AML-193 (cell line): ENCODE measurements around the gene MLX.
"Not testable (repeated sequence)": the region's sequence is repeated elsewhere in the genome, so short reads cannot be mapped to it uniquely, and the experiment has no call there.

ENCODE experiments used
- DNase-seq, 2 experiments: peaks; one replicate each; lab custom pipeline; 2025; lab: John Stamatoyannopoulos, UW

MLX gene

DNA sequence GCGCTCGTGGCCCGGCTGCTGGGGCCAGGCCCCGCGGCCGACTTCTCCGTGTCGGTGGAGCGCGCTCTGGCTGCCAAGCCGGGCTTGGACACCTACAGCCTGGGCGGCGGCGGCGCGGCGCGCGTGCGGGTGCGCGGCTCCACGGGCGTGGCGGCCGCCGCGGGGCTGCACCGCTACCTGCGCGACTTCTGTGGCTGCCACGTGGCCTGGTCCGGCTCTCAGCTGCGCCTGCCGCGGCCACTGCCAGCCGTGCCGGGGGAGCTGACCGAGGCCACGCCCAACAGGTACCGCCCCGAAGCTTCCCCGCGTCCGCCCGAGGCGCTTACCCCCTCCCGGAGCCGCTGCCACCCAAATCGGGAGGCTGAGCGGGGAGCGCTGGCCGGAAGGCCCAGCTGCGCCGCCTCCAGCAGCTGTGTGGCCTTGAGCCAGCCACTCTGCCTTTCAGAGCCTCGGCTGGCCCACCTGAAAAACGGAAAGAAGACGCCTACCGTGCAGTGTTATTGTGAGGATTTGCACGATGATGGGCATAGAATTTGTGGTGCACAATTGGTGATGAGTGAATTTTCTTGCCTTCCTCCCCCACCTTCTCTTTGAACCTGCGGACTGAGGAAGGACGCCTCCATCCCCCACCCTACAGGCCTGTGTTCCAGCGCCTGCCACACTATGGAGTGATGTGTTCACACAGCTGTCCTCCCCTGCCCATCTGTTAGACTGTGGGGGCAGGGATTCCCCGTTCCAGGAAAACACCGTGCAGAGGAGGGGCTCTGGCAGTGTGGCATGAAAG is 30.3 kb upstream of the MLX start:
- DNase-seq = peak; percentile 86 to 87

DNA sequence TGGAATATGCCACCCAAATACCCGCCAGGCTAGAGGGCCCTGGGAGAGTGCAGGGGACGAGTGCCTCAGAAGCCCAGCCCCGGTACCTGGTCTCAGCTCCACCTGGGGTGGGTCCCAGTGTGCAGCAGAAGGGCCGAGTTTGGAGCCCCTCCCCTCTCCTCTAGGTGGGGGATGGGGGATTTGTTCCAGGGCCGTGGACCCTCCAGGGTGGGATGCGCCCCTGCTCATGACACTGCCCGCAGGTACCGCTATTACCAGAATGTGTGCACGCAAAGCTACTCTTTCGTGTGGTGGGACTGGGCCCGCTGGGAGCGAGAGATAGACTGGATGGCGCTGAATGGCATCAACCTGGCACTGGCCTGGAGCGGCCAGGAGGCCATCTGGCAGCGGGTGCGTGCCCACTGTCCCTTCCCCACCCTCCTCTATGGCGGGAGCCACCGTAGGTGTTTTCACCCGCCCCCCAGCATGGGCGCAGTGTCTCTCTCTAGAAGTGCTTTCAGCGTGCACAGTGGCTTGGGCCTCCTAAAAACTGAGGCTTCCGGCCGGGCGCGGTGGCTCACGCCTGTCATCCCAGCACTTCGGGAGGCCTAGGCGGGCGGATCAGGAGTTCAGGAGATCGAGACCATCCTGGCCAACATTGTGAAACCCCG is 29.6 kb upstream of the MLX start:
- DNase-seq = no peak

DNA sequence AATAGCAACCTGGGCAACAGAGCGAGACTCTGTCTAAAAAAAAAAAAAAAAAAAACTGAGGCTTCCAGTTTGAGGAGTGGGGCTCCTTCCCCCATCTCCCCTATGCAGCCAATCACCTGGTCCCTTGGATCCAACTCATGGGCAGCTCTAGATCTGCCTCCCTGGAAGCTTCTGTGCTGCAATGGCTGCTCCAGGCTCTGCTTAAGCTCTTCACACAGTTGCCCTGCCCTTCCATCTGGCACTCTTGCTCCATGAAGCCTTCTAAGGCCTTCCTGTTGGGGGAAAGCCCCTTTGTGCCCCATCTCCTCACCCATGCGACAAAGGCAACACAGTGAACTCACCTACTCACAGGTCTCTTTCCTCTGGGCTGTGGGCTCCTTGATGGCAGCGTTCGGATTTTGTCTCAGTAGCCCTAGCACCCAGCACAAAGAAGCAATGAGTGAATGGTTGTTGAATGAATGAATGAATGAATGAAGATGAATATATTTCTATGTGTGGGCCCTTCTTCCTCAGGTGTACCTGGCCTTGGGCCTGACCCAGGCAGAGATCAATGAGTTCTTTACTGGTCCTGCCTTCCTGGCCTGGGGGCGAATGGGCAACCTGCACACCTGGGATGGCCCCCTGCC is 29.0 kb upstream of the MLX start:
- no peak for DNase-seq

DNA sequence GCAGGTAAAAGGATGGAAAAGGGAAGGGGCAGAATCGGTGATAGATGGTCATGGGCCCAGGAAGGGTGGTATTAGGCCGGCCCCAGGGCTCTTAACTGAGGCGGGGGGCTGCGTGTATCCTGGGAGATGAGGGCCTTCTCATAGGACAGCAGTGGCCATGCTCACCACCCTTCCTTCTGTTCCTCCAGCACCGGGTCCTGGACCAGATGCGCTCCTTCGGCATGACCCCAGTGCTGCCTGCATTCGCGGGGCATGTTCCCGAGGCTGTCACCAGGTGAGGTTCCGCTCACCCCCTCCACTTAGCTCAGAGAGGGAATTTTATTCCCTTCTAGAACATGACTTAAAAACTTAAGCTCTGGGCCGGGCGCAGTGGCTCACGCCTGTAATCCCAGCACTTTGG is 28.4 kb upstream of the MLX start:
- DNase-seq = no peak

DNA sequence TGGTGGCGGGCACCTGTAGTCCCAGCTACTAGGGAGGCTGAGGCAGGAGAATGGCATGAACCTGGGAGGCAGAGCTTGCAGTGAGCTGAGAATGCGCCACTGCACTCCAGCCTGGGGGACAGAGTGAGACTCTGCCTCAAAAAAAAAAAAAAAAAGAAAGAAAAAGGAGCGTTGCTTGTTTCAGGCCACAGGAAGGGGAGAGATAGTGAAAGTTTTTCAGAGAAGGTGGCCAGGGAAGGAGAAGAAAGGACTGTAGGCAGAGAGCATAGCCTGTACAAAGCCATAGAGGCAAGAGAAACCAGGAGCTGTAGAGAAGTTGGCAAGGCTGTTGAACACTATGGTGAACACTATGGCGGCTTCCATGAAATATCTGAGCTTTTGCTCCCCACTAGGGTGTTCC is 26.3 kb upstream of the MLX start:
- not testable (repeated sequence) for DNase-seq

DNA sequence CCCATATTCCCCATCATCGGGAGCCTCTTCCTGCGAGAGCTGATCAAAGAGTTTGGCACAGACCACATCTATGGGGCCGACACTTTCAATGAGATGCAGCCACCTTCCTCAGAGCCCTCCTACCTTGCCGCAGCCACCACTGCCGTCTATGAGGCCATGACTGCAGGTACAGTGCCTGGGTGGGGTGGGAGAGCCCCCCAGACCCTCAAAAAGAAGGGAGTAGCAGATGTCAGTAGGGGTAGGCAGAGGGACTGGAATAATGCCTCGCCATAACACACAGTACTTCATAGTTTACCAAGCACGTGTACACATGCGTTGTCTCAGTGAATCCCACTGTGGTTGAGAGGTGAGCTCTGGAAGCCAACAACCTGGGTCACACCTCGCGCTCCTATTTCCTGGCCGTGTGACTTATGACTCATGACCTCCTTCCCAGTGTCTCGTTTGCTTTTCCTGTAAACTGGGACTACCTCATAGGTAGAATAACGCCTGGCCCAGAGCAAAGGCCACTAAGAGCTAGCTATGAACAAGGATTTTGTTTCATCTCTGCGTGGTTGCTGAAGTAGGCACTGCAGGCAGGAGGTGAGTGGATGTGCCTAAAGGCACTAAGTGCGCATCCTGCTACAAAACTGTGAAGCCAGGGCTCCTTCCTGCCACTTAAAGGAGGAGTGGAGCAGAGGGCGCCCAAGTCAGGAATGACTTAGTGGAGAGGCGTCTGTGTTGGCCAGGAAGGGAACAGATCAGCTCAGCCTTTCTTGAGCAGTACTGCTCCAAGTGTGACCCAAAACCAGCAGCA is 25.7 kb upstream of the MLX start:
- no peak for DNase-seq

DNA sequence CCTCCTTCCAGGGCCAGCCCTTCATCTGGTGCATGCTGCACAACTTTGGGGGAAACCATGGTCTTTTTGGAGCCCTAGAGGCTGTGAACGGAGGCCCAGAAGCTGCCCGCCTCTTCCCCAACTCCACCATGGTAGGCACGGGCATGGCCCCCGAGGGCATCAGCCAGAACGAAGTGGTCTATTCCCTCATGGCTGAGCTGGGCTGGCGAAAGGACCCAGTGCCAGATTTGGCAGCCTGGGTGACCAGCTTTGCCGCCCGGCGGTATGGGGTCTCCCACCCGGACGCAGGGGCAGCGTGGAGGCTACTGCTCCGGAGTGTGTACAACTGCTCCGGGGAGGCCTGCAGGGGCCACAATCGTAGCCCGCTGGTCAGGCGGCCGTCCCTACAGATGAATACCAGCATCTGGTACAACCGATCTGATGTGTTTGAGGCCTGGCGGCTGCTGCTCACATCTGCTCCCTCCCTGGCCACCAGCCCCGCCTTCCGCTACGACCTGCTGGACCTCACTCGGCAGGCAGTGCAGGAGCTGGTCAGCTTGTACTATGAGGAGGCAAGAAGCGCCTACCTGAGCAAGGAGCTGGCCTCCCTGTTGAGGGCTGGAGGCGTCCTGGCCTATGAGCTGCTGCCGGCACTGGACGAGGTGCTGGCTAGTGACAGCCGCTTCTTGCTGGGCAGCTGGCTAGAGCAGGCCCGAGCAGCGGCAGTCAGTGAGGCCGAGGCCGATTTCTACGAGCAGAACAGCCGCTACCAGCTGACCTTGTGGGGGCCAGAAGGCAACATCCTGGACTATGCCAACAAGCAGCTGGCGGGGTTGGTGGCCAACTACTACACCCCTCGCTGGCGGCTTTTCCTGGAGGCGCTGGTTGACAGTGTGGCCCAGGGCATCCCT is 23.5 kb upstream of the MLX start:
- no peak for DNase-seq

DNA sequence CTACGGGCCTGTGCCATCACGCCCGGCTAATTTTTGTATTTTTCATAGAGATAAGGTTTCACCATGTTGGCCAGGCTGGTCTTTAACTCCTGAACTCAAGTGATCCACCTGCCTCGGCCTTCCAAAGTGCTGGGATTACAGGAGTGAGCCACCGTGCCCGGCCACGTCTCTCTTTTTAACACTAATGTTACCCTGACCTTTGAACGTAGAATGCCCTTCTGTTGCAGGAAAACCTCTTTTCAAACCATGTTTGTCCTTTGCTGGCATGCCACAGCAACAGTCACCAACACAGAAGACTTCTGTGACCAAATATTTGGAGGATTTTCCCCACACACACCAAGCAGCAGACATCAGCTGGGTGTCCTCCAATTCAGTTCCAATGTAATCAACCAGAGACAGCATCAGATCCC is 22.0 kb upstream of the MLX start:
- DNase-seq = no peak

DNA sequence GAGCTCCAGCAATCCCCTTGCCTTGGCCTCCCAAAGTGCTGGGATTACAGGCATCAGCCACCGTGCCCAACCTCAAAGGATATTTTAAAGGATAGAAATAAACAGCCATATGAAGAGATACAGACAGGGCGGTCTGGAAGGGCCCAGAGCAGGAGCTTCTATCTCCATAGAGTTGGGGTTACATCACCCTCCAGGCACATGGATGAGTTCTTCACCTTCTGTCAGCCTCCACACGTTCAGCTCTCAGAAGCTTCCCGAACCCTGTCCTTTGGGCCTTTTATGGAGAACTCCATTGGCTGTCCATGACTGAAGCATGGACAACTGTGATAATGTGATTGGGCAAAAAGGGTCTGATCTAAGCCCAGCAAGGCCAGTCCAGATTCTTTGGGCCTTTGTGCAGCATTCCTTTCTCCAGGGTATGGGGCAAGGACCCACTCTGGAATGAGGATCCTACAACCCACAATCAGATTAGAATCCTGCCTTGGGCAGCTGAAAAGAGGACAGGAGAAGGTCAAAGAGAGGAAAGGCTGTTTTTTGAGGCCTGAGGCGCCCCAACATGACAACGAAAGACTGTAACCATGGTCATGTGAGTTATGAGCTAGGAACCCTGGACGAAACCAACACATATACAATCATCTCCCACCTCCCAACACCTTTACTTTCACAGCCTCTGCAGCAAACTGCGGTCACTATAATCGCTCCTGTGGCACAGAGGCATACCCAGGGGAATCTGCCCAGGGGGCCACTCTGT is 21.0 kb upstream of the MLX start:
- DNase-seq = not testable (repeated sequence)

DNA sequence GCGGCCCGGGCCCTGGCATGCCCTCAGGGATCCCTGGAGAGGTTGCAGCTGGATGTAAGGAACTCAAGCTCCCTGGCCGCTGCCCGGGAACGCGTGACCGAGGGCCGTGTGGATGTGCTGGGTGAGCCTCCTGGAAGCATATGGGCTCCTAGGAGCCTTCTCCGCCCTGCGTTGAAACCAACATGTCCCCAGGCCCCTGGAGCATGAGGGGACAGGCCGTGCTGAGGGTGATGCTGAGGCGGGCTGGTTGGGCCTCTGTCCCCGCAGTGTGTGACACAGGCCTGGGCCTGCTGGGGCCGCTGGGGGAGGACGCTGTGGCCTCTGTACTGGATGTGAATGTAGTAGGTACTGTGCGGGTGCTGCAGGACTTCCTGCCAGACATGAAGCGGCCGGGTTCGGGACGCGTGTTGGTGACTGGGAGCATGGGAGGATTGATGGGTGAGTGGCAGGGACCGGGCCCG is 19.9 kb upstream of the MLX start:
- no peak for DNase-seq

DNA sequence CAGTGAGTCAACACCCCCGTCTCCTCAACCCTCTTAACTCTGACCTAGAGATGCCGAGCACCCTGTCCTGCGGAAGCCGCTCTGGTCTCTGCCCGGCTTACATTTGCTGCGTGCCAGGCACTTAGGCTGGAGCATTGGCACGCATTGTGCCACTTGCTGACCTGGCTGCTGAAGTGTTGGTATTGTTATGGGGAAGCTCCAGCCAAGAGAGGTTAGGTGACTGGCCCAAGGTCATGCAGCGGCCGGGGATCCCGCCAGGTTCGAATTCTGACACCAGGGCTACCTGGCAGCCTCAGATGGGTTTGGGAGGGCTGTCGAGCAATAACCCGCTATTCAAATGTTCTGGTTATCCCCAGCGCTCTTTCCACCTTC is 19.2 kb upstream of the MLX start:
- DNase-seq = no peak

DNA sequence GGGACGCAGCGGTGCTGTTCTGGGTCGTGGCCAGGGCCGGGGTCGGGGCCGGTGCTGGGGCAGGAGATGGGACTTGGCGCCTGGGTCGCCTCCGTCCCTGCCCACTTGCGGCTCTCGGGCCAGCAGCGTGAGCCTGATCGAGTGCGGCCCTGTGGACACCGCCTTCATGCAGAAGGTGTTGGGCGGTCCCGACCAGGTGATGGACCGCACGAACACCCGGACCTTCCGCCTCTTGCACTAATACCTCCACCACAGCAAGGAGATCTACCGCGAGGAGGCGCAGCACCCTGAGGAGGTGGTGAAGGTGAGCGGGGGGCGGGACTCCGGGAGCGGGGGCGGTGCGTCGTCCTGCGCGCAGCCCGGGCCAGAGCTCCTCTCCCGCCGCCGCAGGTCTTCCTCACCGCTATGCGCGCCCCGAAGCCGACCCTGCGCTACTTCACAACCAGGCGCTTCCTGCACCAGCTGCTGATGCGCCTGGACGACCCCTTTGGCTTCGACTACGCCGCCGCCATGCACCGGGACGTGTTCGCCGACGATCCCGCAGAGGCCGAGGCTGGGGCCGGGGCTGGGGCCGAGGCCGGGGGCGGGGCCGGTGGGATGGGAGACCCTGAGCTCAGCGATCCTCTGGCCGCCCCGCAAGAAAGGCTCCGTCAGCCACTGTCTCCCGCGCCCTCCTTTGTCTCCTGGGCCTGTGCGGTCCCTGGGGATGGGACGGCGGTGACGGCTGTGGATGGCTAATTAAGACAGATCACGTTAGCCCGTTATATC is 18.6 kb upstream of the MLX start:
- no peak for DNase-seq

DNA sequence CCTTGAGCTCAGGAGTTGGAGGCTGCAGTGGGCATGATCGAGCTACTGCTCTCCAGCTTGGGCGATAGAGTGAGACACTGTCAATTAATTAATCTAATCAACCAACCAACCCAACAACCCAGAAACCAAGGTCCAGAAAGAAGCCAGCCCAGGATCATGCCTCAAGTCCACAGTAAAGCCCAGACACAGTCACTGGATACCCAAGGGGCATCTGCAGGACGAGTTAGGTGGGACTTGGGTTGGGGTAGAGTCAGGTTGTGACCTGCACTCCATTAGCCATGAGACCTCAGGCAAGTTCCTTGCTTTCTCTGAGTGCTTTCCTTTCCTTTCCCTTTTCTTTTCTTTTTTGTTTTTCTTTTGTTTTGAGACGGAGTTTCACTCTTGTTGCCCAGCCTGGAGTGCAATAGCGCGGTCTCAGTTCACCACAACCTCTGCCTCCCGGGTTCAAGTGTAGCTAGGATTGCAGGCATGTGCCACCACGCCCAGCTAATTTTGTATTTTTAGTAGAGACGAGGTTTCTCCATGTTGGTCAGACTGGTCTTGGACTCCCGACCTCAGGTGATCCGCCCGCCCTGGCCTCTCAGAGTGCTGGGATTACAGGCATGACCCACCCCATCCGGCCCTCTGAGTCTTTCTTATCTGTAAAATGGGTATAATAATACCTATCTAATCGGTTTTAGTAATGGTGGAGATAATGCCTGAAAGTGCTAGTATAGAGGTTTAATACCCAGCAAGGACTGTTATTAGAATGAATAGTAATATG is 17.7 kb upstream of the MLX start:
- DNase-seq = no peak

DNA sequence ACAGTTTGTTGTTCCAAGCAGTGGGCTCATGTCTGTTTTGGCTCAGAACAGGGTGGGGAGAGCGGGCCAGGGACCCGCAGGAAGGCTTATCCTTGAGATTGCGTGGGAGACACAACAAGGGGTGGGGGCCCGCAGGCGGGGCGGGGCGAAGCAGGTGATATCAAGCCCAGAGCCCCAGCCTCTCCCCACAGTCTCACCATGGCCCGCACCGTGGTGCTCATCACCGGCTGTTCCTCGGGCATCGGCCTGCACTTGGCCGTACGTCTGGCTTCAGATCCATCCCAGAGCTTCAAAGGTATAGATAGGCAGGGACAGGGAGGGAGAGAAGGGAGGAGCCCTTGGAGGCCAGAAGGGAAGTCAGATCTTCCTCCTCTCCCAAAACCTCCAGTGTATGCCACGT is 14.2 kb upstream of the MLX start, which contains the start of gene HSD17B1:
TSS of gene HSD17B1 (plus strand) at position 188 of the 400 bp plus-strand sequence. CDS start at position 199, 11 bp downstream.
- DNase-seq = not testable (repeated sequence)

DNA sequence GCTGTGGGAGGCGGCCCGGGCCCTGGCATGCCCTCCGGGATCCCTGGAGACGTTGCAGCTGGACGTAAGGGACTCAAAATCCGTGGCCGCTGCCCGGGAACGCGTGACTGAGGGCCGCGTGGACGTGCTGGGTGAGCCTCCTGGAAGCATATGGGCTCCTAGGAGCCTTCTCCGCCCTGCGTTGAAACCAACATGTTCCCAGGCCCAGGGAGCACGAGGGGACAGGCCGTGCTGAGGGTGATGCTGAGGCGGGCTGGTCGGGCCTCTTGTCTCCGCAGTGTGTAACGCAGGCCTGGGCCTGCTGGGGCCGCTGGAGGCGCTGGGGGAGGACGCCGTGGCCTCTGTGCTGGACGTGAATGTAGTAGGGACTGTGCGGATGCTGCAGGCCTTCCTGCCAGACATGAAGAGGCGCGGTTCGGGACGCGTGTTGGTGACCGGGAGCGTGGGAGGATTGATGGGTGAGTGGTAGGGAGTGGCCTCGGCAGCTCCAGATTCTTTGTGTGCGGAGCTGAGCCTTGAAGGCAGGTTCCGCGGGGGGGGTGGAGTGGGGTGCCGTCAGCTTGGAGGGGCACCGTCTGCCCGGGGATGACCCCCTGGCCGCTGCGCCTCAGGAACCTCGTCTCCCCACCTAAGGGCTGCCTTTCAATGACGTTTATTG is 13.6 kb upstream of the MLX start:
- DNase-seq = no peak

DNA sequence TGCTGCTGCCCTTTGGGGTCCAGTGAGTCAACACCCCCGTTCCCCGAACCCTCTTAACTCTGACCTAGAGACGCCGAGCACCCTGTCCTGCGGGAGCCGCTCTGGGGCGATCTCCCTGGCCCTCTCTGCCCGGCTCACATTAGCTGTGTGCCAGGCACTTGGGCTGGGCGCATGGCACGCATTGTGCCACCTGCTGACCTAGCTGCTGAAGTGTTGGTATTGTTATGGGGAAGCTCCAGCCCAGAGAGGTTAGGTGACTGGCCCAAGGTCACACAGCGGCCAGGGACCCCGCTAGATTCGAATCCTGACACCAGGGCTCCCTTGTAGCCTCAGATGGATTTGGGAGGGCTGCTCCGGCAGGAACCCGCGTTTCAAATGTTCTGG is 13.0 kb upstream of the MLX start:
- DNase-seq = no peak

DNA sequence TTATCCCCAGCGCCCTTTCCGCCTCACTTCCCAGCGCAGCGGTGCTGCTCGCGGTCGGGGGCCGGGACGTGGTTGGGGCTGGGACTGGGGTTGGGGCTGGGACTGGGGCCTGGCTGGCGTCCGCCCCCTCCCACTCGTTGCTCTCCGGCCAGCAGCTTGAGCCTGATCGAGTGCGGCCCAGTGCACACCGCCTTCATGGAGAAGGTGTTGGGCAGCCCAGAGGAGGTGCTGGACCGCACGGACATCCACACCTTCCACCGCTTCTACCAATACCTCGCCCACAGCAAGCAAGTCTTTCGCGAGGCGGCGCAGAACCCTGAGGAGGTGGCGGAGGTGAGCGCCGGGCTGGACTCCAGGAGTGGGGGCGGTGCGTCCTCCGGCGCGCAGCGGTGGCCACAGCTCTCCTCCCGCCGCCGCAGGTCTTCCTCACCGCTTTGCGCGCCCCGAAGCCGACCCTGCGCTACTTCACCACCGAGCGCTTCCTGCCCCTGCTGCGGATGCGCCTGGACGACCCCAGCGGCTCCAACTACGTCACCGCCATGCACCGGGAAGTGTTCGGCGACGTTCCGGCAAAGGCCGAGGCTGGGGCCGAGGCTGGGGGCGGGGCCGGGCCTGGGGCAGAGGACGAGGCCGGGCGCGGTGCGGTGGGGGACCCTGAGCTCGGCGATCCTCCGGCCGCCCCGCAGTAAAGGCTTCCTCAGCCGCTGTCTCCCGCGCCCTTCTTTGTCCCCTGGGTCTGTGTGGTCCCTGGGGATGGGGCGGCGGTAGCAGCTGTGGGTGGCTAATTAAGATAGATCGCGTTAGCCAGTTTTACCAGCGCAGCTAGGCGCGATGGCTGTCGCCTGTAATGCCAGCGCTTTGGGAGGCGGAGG is 12.4 kb upstream of the MLX start:
- peak; percentile 64 to 74 for DNase-seq
